ENCODE data around the gene N4BP2. TPM values are rescaled to one million over a fixed set of nuclear protein-coding genes. Genes with fewer than 3 reads are reported as not detected.

N4BP2 gene
- total RNA-seq, 1 donor from 2014 or later = 8.1 TPM

GRCh38 chr4:40157436-40157835 is 100.8 kb downstream of the N4BP2 start:
- no peak for ATAC-seq

- ATAC-seq = no peak
These were observed 103.6 kb downstream of the N4BP2 start for GRCh38 chr4:40160258-40160657.

- ATAC-seq = peak; percentile 51
These were observed 107.8 kb downstream of the N4BP2 start for GRCh38 chr4:40164459-40164858.

GRCh38 chr4:40165916-40166315 is 109.3 kb downstream of the N4BP2 start:
- no peak for ATAC-seq

GRCh38 chr4:40168070-40168469 is 111.4 kb downstream of the N4BP2 start:
- no peak for ATAC-seq

- no peak for ATAC-seq
These were observed 113.9 kb downstream of the N4BP2 start for GRCh38 chr4:40170588-40170987.

- ATAC-seq = peak; percentile 15
These were observed 116.8 kb downstream of the N4BP2 start for GRCh38 chr4:40173470-40173875.

- ATAC-seq = no peak
These were observed 120.0 kb downstream of the N4BP2 start for GRCh38 chr4:40176602-40177001.

GRCh38 chr4:40177591-40177990 is 120.9 kb downstream of the N4BP2 start:
- no peak for ATAC-seq

- ATAC-seq = no peak
These were observed 122.0 kb downstream of the N4BP2 start for GRCh38 chr4:40178672-40179071.

- ATAC-seq = no peak
These were observed 122.7 kb downstream of the N4BP2 start for GRCh38 chr4:40179360-40179759.

- ATAC-seq = peak; percentile 87
These were observed 123.7 kb downstream of the N4BP2 start for GRCh38 chr4:40180356-40180755.

GRCh38 chr4:40182001-40182400 is 125.4 kb downstream of the N4BP2 start:
- no peak for ATAC-seq

- no peak for ATAC-seq
These were observed 126.3 kb downstream of the N4BP2 start for GRCh38 chr4:40182954-40183353.

- peak; percentile 30 for ATAC-seq
These were observed 127.2 kb downstream of the N4BP2 start for GRCh38 chr4:40183615-40184411.

GRCh38 chr4:40185830-40186664 is 129.4 kb downstream of the N4BP2 start:
- peak; percentile 50 for ATAC-seq

GRCh38 chr4:40186665-40187014 is 130.0 kb downstream of the N4BP2 start:
- peak; percentile 30 for ATAC-seq

GRCh38 chr4:40187386-40187906 is 130.8 kb downstream of the N4BP2 start:
- no peak for ATAC-seq

GRCh38 chr4:40190019-40190418 is 133.4 kb downstream of the N4BP2 start:
- ATAC-seq = no peak

GRCh38 chr4:40190465-40190864 is 133.8 kb downstream of the N4BP2 start:
- no peak for ATAC-seq

- no peak for ATAC-seq
These were observed 134.5 kb downstream of the N4BP2 start for GRCh38 chr4:40190880-40191815.

All from esophagus mucosa (tissue), 1 donor.